Neural progenitor cell (in vitro differentiated cells): ENCODE measurements around the gene CREBRF.

ENCODE experiments used
- EZH2 ChIP-seq: fragments of 200-600 bp; sonication (generic); IDR thresholded peaks from 2 replicates; pipeline ENCODE4 v1.6.1; 2017; ENCODE audit warnings: antibody characterized with exemption, mild to moderate bottlenecking, moderate library complexity
- EZH2phosphoT487 ChIP-seq: fragments of 200-600 bp; sonication (generic); IDR thresholded peaks from 2 replicates; pipeline ENCODE4 v1.6.1; 2017; ENCODE audit warnings: antibody characterized with exemption
- TF ChIP-seq, protein P1 (sequence below): fragments of 200-600 bp; sonication (generic); IDR thresholded peaks from 2 replicates; pipeline ENCODE4 v1.5.1; 2017; ENCODE audit warnings: antibody characterized with exemption, mild to moderate bottlenecking

GRCh38 chr5:173047838-173048105 lies 8.4 kb upstream of the CREBRF start:
- TF ChIP-seq, protein P1, sequence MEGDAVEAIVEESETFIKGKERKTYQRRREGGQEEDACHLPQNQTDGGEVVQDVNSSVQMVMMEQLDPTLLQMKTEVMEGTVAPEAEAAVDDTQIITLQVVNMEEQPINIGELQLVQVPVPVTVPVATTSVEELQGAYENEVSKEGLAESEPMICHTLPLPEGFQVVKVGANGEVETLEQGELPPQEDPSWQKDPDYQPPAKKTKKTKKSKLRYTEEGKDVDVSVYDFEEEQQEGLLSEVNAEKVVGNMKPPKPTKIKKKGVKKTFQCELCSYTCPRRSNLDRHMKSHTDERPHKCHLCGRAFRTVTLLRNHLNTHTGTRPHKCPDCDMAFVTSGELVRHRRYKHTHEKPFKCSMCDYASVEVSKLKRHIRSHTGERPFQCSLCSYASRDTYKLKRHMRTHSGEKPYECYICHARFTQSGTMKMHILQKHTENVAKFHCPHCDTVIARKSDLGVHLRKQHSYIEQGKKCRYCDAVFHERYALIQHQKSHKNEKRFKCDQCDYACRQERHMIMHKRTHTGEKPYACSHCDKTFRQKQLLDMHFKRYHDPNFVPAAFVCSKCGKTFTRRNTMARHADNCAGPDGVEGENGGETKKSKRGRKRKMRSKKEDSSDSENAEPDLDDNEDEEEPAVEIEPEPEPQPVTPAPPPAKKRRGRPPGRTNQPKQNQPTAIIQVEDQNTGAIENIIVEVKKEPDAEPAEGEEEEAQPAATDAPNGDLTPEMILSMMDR: no peak
- TF ChIP-seq EZH2: no peak
- TF ChIP-seq EZH2phosphoT487: no peak
